HL-60 (cell line): Measurements from ENCODE around the gene MYBL2.

Experiments
- CTCF ChIP-seq: IDR thresholded peaks from one replicate; pipeline ENCODE4 v1.5.1; 2011; ENCODE audit warnings: low read length, control low read depth, inconsistent platforms; ENCODE audit not compliant: insufficient read depth
- POLR2AphosphoS5 ChIP-seq: IDR thresholded peaks from 2 replicates; pipeline ENCODE4 v1.6.1; 2012; ENCODE audit warnings: low read depth
- REST ChIP-seq: IDR thresholded peaks from 2 replicates; pipeline ENCODE4 v1.6.1; 2012; ENCODE audit warnings: low read depth; ENCODE audit not compliant: insufficient replicate concordance

DNA sequence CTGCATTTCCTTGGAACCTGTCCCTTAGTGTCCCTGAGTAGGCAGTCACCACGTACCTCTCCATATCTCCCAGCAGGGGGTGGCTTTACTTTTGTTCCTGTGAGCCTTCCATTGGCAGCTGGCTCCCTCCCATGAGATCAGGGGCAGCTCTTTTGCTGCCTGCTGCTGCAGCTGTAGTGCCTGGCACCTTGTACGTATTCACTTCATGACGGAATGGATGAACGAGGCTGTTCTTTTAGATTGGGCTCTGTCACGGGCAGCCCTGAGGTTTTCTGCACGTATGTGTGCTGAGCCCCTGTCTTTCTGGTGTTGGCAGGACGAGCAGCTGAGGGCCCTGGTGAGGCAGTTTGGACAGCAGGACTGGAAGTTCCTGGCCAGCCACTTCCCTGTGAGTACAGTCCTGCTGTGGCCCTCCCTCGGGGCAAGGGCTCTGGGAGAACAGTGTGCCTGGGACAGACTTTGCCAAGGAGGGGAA is 14.6 kb downstream of the MYBL2 start:
- TF ChIP-seq CTCF (peak; percentile 2), POLR2AphosphoS5 (no peak), REST (no peak)
